Left ventricle myocardium inferior (tissue), 1 donor: ENCODE data around the gene DYNC1H1. TPM values are rescaled to one million over a fixed set of nuclear protein-coding genes. Genes with fewer than 3 reads are reported as not detected.

ENCODE experiments used
- DNase-seq: peaks from one replicate; pipeline ENCODE4 v3.0.0-alpha.2; 2020
- H3K27ac ChIP-seq: fragments of 200-600 bp; replicated peaks from 2 replicates; pipeline ENCODE4 v1.8.0; 2021
- H3K27me3 ChIP-seq: fragments of 200-600 bp; 2 replicates; pipeline ENCODE4 v1.8.0; 2021; ENCODE audit warnings: low read depth
- H3K36me3 ChIP-seq: fragments of 200-600 bp; 2 replicates; pipeline ENCODE4 v1.8.0; 2021
- H3K4me1 ChIP-seq: fragments of 200-600 bp; 2 replicates; pipeline ENCODE4 v1.8.0; 2021
- H3K4me3 ChIP-seq: fragments of 200-600 bp; 2 replicates; pipeline ENCODE4 v1.8.0; 2021; ENCODE audit warnings: mild to moderate bottlenecking, moderate library complexity
- H3K9me3 ChIP-seq: fragments of 200-600 bp; replicated peaks from 2 replicates; pipeline ENCODE4 v1.8.0; 2021
- intact Hi-C: fragments of 100-400 bp; cut with micrococcal nuclease; formaldehyde crosslinking; loops from one replicate; pipeline ENCODE4 v1.11.0; 2022
- long read RNA-seq: library from polyadenylated mRNA; unstranded; transcript quantifications from one replicate; pipeline ENCODE4 v2.0.0, GENCODE V29; 2021
- total RNA-seq: library from RNA; stranded (reverse); fragmentation: NEBNext Ultra II Directional; extraction: Animal tissue kit (Norgen Biotek cat#: 25700); gene quantifications from one replicate; pipeline ENCODE4 v1.2.1, GENCODE V29; 2021
- TF ChIP-seq, protein P1 (sequence below): fragments of 200-600 bp; IDR thresholded peaks from 2 replicates; pipeline ENCODE4 v1.8.0; 2021; ENCODE audit warnings: antibody characterized with exemption, mild to moderate bottlenecking, borderline replicate concordance
- donor health status: DM: no; HTN: yes; CAD: no; lungs with severe emphysema.

Gene DYNC1H1
- total RNA-seq, result 402 TPM
- long read RNA-seq, partial matches to known transcripts, result 184 of 200 reads
- long read RNA-seq, other reads (novel, unspliced or antisense), result 11 of 200 reads

GRCh38 chr14:101964297-101965180 lies at the start of gene DYNC1H1:
Gene DYNC1H1, plus strand, starts transcription at chr14:101964573. Its CDS starts 119 bp downstream, at chr14:101964692.
- Histone ChIP-seq H3K9me3 (no peaks in the 10 kb centered on the region), H3K4me3 (peak within 1 kb of the TSS; percentile 98), H3K36me3 (peaks cover 8% of the 10 kb centered on the region), H3K27ac (peak within 1 kb of the TSS; percentile 97), H3K4me1 (peaks cover 77% of the 10 kb centered on the region), H3K27me3 (no peaks in the 10 kb centered on the region)
- DNase-seq, result peak; percentile 97
- TF ChIP-seq, protein P1, sequence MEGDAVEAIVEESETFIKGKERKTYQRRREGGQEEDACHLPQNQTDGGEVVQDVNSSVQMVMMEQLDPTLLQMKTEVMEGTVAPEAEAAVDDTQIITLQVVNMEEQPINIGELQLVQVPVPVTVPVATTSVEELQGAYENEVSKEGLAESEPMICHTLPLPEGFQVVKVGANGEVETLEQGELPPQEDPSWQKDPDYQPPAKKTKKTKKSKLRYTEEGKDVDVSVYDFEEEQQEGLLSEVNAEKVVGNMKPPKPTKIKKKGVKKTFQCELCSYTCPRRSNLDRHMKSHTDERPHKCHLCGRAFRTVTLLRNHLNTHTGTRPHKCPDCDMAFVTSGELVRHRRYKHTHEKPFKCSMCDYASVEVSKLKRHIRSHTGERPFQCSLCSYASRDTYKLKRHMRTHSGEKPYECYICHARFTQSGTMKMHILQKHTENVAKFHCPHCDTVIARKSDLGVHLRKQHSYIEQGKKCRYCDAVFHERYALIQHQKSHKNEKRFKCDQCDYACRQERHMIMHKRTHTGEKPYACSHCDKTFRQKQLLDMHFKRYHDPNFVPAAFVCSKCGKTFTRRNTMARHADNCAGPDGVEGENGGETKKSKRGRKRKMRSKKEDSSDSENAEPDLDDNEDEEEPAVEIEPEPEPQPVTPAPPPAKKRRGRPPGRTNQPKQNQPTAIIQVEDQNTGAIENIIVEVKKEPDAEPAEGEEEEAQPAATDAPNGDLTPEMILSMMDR, result no peak
- intact Hi-C loops, result no loop called here

- H3K27me3 ChIP-seq, result no peaks in the 10 kb centered on the region
- H3K27ac ChIP-seq, result peak overlapping the region; percentile 59
- H3K4me1 ChIP-seq, result peaks cover 18% of the 10 kb centered on the region
- H3K4me3 ChIP-seq, result no peak overlapping the region
- no peak for DNase-seq
- peaks cover 65% of the 10 kb centered on the region for H3K36me3 ChIP-seq
- intact Hi-C loops, result no loop called here
- no peaks in the 10 kb centered on the region for H3K9me3 ChIP-seq
- TF ChIP-seq, protein P1, result no peak
Measured at GRCh38 chr14:101915871-101916815, 48.2 kb upstream of the DYNC1H1 start.

GRCh38 chr14:101916816-101917412 lies 47.5 kb upstream of the DYNC1H1 start:
- Histone ChIP-seq H3K27ac (peak overlapping the region; percentile 59), H3K4me1 (peaks cover 18% of the 10 kb centered on the region), H3K27me3 (no peaks in the 10 kb centered on the region), H3K36me3 (peaks cover 64% of the 10 kb centered on the region), H3K4me3 (no peak overlapping the region), H3K9me3 (no peaks in the 10 kb centered on the region)
- intact Hi-C loops, result no loop called here
- TF ChIP-seq, protein P1, result no peak
- DNase-seq, result no peak

DNA sequence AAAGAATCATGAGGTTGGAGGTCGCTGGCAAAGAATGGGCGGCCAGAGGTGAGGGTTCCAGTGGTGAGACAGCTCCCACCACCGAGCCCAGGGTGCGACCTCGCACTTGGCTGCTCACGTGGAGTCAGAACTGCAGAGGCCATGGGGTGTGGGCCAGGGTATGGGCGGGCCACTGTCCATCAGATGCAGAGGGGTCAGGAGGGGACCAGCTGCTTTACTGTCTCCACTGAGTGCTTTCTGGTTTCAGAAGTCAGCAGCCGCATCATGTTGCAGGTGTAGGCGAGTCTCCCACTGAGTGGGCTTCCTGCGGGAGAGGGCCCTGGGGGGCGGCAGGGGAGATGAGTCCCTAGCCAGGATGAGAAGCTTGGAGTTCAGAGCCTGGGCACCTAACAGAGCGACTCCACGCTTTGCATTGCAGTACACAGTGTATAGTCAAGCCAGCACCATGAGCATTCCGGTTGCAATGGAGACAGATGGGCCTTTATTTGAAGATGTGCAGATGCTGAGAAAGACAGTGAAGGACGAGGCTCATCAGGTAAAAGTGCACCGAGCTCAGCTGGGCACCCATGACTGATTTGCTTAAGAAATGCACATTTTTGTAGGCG lies 46.9 kb upstream of the DYNC1H1 start:
- Histone ChIP-seq H3K4me1 (peaks cover 18% of the 10 kb centered on the region), H3K27me3 (no peaks in the 10 kb centered on the region), H3K9me3 (no peaks in the 10 kb centered on the region), H3K4me3 (no peak overlapping the region), H3K27ac (peak overlapping the region; percentile 59), H3K36me3 (peaks cover 61% of the 10 kb centered on the region)
- DNase-seq, result no peak
- intact Hi-C loops, result no loop called here
- TF ChIP-seq, protein P1, result no peak
